Keratinocyte (primary cell): ENCODE measurements around the gene PARL. TPM values are rescaled to one million over a fixed set of nuclear protein-coding genes. Genes with fewer than 3 reads are reported as not detected.

Experiments
- DNase-seq: peaks from one replicate; pipeline ENCODE4 v3.0.0-alpha.2; 2011; ENCODE audit warnings: low read depth, missing footprints, low spot score
- FAIRE-seq: peaks from 2 replicates; lab custom pipeline; 2011; peaks lifted over from hg19 to GRCh38; lab: Jason Lieb, UNC
- H2AFZ ChIP-seq: 2 replicates; pipeline ENCODE4 v1.6.0; 2012; ENCODE audit warnings: low read length, control low read depth, inconsistent platforms; ENCODE audit not compliant: control insufficient read depth
- H3K27ac ChIP-seq: 2 replicates; pipeline ENCODE4 v1.5.1; 2011; ENCODE audit warnings: low read length; ENCODE audit not compliant: control insufficient read depth, insufficient read depth
- H3K27me3 ChIP-seq: 3 replicates; pipeline ENCODE4 v1.6.0; 2011; ENCODE audit warnings: low read length; ENCODE audit not compliant: control insufficient read depth, insufficient read depth; ENCODE audit errors: extremely low read depth
- H3K36me3 ChIP-seq, 2 experiments: 2 replicates in 1 of 2; 3 replicates in 1 of 2; pipeline ENCODE4 v1.5.1; 2011; ENCODE audit warnings: low read length in 2 of 2, mild to moderate bottlenecking in 1 of 2; ENCODE audit not compliant: control insufficient read depth in 2 of 2, insufficient read depth in 2 of 2; ENCODE audit errors: extremely low read depth in 1 of 2
- H3K4me1 ChIP-seq: 3 replicates; pipeline ENCODE4 v1.5.1; 2011; ENCODE audit warnings: low read length; ENCODE audit not compliant: control insufficient read depth, insufficient read depth; ENCODE audit errors: extremely low read depth
- H3K4me2 ChIP-seq: 3 replicates; pipeline ENCODE4 v1.6.0; 2011; ENCODE audit warnings: low read depth, low read length; ENCODE audit not compliant: control insufficient read depth, insufficient read depth; ENCODE audit errors: extremely low read depth
- H3K4me3 ChIP-seq, 3 experiments: fragments of 200-600 bp in 1 of 3; sonication (generic) in 1 of 3; 2 replicates in 2 of 3; 3 replicates in 1 of 3; pipeline ENCODE4 v1.5.1; 2011 to 2016; ENCODE audit warnings: low read length in 3 of 3, mild to moderate bottlenecking in 3 of 3, control low read depth in 2 of 3, inconsistent platforms in 1 of 3, low read depth in 1 of 3, mixed read lengths in 1 of 3, mixed run types in 1 of 3, moderate library complexity in 1 of 3; ENCODE audit not compliant: control insufficient read depth in 2 of 3, insufficient read depth in 2 of 3; ENCODE audit errors: extremely low read depth in 1 of 3
- H3K79me2 ChIP-seq: 2 replicates; pipeline ENCODE4 v1.6.0; 2012; ENCODE audit warnings: low read length; ENCODE audit not compliant: control insufficient read depth, insufficient read depth
- H3K9ac ChIP-seq: 3 replicates; pipeline ENCODE4 v1.6.0; 2011; ENCODE audit warnings: low read length; ENCODE audit not compliant: control insufficient read depth, insufficient read depth; ENCODE audit errors: extremely low read depth
- H3K9me1 ChIP-seq: 3 replicates; pipeline ENCODE4 v1.6.0; 2011; ENCODE audit warnings: low read length; ENCODE audit not compliant: control insufficient read depth, insufficient read depth; ENCODE audit errors: extremely low read depth
- H3K9me3 ChIP-seq: 2 replicates; pipeline ENCODE4 v1.5.1; 2012; ENCODE audit warnings: low read depth, low read length; ENCODE audit not compliant: control insufficient read depth
- H4K20me1 ChIP-seq: 3 replicates; pipeline ENCODE4 v1.6.0; 2011; ENCODE audit warnings: low read length; ENCODE audit not compliant: control insufficient read depth, insufficient read depth; ENCODE audit errors: extremely low read depth
- EZH2 ChIP-seq: IDR thresholded peaks from one replicate; pipeline ENCODE4 v1.6.1; 2012; ENCODE audit warnings: inconsistent platforms, mild to moderate bottlenecking, low read length, moderate library complexity
- dilution Hi-C: fragments of 300-500 bp; cut with MboI; formaldehyde crosslinking; loops from one replicate; pipeline ENCODE4 v1.7.0; 2020; ENCODE audit warnings: low sequenced_read_pairs; ENCODE audit not compliant: extremely low pct_ligation_motif_present
- polyA plus RNA-seq, 5 experiments: library from polyadenylated mRNA; depleted of rRNA in 3 of 5; stranded (reverse) in 3 of 5; stranded (forward) in 1 of 5; unstranded in 1 of 5; fragments of >200 nt; gene quantifications; 1 replicate in 1 of 5; 2 replicates in 3 of 5; 3 replicates in 1 of 5; pipeline versions ENCODE4 v1.2.1 to v1.2.3, GENCODE V29; 2011 to 2012; ENCODE audit warnings: missing spikeins in 2 of 5, low read depth in 1 of 5, low replicate concordance in 1 of 5
- TF ChIP-seq, protein P1 (sequence below), 3 experiments: IDR thresholded peaks in 1 of 3; conservative IDR thresholded peaks in 1 of 3; optimal IDR thresholded peaks in 1 of 3; 2 replicates in 2 of 3; 3 replicates in 1 of 3; pipeline versions ENCODE3 to v1.5.1; 2011; ENCODE audit warnings: low read length in 3 of 3, mild to moderate bottlenecking in 3 of 3, moderate library complexity in 2 of 3, control low read depth in 1 of 3, inconsistent platforms in 1 of 3; ENCODE audit not compliant: insufficient read depth in 2 of 3; ENCODE audit errors: extremely low read depth in 1 of 3

Gene PARL
- polyA plus RNA-seq, 1 donor (not counting 4 experiments of a cell fraction or from before 2014, with no cell fraction given): 68.9 TPM

DNA sequence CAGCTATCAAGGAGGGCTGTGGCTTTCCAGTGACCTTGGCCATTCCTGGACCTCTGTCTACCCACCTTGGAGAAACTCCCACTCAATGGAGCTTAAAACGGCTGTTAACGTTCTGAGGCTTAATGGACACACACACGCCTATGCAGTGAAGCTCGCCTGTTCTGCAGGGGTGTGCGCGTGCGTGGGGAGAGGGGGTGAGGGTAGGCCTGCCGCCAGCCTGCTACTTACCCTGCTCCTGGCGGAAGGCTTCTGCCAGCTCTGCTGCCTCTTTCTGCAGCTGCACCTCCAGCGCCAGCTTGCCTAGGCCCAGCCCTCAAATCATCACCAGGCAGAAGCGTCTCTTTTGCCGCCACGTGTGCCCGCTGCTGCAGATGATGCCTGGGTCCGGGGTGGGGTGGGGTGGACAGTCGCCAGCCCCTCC, 23.2 kb upstream of the PARL start:
- H3K27me3 ChIP-seq: no peaks in the 10 kb centered on the region
- no peak for FAIRE-seq
- dilution Hi-C loops: no loop called here

DNA sequence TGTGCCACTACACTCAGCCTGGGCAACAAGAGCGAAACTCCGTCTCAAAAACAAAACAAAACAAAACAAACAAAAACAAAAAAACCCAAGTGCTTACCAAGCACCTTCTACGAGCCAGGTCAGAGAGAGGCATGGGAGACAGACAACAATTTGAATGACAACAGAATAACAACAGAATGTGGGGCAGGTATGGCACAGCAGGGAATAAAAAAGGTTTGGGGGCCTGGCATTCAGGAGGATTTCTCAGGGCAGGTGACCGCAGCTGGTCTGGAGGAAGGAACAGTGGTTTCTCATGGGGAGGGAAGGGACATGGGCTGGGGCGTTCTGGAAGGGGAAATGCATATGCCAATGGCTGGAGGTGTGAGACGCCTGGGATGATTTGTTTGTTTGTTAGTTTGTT, 22.5 kb upstream of the PARL start:
- Histone ChIP-seq H3K27ac (no peak overlapping the region), H3K79me2 (no peaks in the 10 kb centered on the region), H3K27me3 (no peaks in the 10 kb centered on the region), H3K9me1 (no peaks in the 10 kb centered on the region), H3K9me3 (no peaks in the 10 kb centered on the region), H3K4me1 (no peaks in the 10 kb centered on the region), H2AFZ (no peak overlapping the region), H3K4me3 (no peak overlapping the region), H4K20me1 (no peaks in the 10 kb centered on the region), H3K4me2 (no peak overlapping the region), H3K9ac (no peak overlapping the region), H3K36me3 (no peaks in the 10 kb centered on the region)
- dilution Hi-C loops: no loop called here
- no peak for DNase-seq
- no peak for FAIRE-seq
- no peak for TF ChIP-seq EZH2
- TF ChIP-seq, protein P1, sequence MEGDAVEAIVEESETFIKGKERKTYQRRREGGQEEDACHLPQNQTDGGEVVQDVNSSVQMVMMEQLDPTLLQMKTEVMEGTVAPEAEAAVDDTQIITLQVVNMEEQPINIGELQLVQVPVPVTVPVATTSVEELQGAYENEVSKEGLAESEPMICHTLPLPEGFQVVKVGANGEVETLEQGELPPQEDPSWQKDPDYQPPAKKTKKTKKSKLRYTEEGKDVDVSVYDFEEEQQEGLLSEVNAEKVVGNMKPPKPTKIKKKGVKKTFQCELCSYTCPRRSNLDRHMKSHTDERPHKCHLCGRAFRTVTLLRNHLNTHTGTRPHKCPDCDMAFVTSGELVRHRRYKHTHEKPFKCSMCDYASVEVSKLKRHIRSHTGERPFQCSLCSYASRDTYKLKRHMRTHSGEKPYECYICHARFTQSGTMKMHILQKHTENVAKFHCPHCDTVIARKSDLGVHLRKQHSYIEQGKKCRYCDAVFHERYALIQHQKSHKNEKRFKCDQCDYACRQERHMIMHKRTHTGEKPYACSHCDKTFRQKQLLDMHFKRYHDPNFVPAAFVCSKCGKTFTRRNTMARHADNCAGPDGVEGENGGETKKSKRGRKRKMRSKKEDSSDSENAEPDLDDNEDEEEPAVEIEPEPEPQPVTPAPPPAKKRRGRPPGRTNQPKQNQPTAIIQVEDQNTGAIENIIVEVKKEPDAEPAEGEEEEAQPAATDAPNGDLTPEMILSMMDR (optimal IDR thresholded peaks at IDR 0.05 in 1 of 3, IDR thresholded peaks at IDR 0.05 in 1 of 3, conservative IDR thresholded peaks at IDR 0.05 in 1 of 3; ENCODE audit: extremely low read depth in 1 of 3, insufficient read depth in 2 of 3, low read length in 3 of 3): no peak

More for the DNA sequence above, 23.2 kb upstream of the PARL start:
- no peaks in the 10 kb centered on the region for H3K36me3 ChIP-seq
- H2AFZ ChIP-seq: no peak overlapping the region
- H4K20me1 ChIP-seq: no peaks in the 10 kb centered on the region
- no peaks in the 10 kb centered on the region for H3K9me3 ChIP-seq
- DNase-seq: no peak
- H3K4me1 ChIP-seq: peaks cover under 1% of the 10 kb centered on the region
- H3K4me3 ChIP-seq: no peak overlapping the region
- no peak overlapping the region for H3K9ac ChIP-seq
- no peak overlapping the region for H3K27ac ChIP-seq
- no peaks in the 10 kb centered on the region for H3K79me2 ChIP-seq
- no peak for TF ChIP-seq EZH2
- TF ChIP-seq, protein P1 (optimal IDR thresholded peaks at IDR 0.05 in 1 of 3, IDR thresholded peaks at IDR 0.05 in 1 of 3, conservative IDR thresholded peaks at IDR 0.05 in 1 of 3; ENCODE audit: extremely low read depth in 1 of 3, insufficient read depth in 2 of 3, low read length in 3 of 3): no peak
- no peak overlapping the region for H3K4me2 ChIP-seq
- H3K9me1 ChIP-seq: no peaks in the 10 kb centered on the region
